G401 (cell line): ENCODE results near the gene NSMCE3. TPM values are rescaled to one million over a fixed set of nuclear protein-coding genes. Genes with fewer than 3 reads are reported as not detected.
"Not testable (repeated sequence)": the region's sequence is repeated elsewhere in the genome, so short reads cannot be mapped to it uniquely, and the experiment has no call there.

Experiments used
- DNase-seq: peaks from one replicate; pipeline ENCODE4 v3.0.0-alpha.2; 2015; ENCODE audit warnings: low spot score
- in situ Hi-C: cut with HindIII; loops from 2 replicates; pipeline ENCODE4 v1.10.0; 2016; ENCODE audit warnings: low sequenced_read_pairs, mixed read lengths
- total RNA-seq: library from RNA; depleted of rRNA; stranded (reverse); fragments of >200 nt; shearing (Covaris generic); gene quantifications from 2 replicates; pipeline ENCODE4 v1.2.3, GENCODE V29; 2014

The NSMCE3 gene
- total RNA-seq, 1 experiment from 2014 or later: 15.1 TPM

DNA sequence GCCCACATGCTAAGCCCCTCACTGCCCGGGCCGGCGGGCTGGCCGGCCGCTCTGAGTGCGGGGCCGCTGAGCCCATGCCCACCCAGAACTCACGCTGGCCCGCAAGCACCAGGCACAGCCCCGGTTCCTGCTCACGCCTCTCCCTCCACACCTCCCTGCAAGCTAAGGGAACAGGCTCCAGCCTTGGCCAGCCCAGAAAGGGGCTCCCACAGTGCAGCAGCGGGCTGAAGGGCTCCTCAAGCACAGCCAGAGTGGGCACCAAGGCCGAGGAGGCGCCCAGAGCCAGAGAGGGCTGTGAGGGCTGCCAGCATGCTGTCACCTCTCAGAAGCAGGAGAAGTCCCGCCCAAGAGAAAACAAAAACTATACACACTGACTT lies 44.6 kb downstream of the NSMCE3 start:
- in situ Hi-C loops, DNase-seq: not testable (repeated sequence)

DNA sequence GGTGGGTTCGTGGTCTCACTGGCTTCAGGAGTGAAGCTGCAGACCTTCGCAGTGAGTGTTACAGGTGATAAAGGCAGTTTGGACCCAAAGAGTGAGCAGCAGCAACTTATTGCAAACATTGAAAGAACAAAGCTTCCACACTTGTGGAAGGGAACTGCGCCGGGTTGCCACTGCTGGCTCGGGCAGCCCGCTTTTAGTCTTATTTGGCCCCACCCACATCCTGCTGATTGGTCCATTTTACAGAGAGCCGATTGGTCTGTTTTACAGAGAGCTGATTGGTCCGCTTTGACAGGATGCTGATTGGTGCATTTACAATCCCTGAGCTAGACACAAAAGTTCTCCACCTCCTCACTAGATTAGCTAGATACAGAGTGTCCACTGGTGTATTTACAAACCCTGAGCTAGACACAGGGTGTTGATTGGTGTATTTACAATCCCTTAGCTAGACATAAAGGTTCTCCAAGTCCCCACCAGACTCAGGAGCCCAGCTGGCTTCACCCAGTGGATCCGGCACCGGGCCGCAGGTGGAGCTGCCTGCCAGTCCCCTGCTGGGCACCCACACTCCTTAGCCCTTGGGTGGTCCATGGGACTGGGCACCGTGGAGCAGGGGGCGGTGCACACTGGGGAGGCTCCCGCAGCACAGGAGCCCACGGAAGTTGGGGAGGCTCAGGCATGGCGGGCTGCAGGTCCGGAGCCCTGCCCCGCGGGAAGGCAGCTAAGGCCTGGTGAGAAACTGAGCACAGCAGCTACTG lies 45.2 kb downstream of the NSMCE3 start:
- in situ Hi-C loops, DNase-seq: not testable (repeated sequence)

DNA sequence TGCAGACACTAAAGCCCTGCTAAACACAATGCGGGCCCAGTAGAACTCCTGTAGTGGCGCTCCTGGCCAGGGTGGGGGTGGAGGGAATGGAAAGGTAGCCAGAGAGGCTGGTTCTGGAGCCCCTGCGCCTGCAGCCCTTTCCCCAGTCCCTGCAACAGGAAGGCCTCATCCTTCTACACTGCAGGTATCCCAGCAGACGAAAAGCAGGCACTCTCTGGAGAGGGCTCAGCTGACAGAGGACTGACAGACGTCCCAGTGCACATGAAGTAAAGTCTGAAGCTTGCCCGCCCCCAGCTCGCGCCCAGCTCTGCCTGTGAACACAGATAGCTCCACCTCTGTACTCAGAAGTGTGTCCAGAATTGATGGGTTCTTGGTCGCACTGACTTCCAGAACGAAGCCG lies 46.0 kb downstream of the NSMCE3 start:
- no peak for DNase-seq
- in situ Hi-C loops: no loop called here

DNA sequence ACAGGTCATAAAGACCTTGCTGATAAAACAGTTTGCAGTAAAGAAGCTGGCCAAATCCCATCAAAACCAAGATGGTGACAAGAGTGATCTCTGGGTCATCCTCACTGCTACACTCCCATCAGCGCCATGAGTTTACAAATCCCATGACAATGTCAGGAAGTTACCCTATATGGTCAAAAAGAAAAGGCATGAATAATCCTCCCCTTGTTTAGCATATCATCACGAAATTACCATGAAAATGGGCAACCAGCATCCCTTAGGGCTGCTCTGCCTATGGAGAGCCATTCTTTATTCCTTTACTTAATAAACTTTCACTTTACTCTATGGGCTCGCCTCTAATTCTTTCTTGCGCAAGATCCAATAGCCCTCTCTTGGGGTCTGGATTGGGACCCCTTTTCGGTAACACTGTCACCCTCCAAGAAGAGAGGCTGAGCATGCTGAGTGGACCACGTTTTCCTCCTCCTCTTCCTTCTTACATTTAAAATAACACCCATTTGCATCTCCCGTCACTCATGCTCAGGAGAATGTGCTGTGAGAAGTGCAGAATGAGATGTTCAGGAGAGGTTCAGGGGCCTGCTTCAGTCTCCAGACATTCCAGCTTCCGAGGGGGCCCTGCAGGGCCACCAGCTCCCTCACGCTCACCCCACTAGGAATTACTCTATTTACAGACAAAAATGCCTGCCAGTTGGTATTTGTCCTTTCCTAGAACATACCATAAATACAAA lies 47.3 kb downstream of the NSMCE3 start:
- no peak for DNase-seq
- in situ Hi-C loops: no loop called here

DNA sequence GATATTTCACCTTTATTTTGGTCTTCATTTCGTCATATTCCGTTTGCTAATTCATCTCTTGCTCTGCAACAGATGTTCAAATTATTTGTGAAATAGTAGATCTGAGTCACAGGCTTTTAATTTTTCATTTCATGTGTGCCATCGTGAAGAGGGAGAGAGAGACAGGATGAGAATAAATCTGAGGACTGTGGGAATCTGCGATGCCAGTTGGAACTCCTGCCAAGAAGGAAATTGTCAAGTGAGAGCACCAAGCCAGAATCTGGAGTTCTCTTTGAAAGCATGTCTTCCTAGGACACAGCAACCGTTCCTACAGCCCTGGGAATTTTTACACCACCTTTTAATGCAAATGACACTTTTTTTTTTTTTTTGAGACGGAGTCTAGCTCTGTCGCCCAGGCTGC lies 48.8 kb downstream of the NSMCE3 start:
- in situ Hi-C loops: no loop called here
- DNase-seq: peak; percentile 56

DNA sequence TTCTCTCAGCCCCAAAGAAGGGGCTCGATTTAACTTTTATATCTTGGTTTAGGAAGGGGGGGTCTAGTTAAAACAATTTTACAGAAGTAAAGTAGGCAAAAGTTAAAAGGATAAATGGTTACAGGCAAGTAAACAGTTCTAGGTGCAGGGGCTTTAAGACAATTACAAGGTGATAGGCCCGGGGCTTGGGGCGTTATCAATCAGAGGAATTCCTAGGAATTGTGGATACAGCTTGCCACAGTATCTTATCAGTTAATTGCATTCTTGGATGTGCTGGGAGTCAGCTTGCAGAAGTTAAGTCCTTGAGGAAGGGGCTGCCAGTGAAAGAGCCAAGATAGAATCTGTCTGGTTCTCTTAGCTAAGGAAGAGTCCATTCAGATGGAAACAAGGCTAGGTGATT lies 52.7 kb downstream of the NSMCE3 start:
- in situ Hi-C loops: no loop called here
- DNase-seq: no peak
